Uterus (tissue), 4 donors: ENCODE measurements around the gene CHCHD10. TPM values are rescaled to one million over a fixed set of nuclear protein-coding genes. Genes with fewer than 3 reads are reported as not detected.
A peak's percentile ranks its signal among the peaks of the same experiment; 100 is the strongest.

Experiments
- DNase-seq, 2 donors: peaks; one replicate each; pipeline ENCODE4 v3.0.0-alpha.2; 2019 to 2020
- H3K27ac ChIP-seq, 2 donors: fragments of 200-600 bp; sonication (generic); 1 replicate in 1 of 2; 2 replicates in 1 of 2; pipeline ENCODE4 v1.5.1; 2016 to 2018
- H3K27me3 ChIP-seq, 2 donors: fragments of 200-600 bp; sonication (generic); one replicate each; pipeline ENCODE4 v1.5.1; 2018 to 2019; ENCODE audit warnings: control low read depth in 1 of 2
- H3K36me3 ChIP-seq, 2 donors: fragments of 200-600 bp; sonication (generic); one replicate each; pipeline ENCODE4 v1.5.1; 2019; ENCODE audit warnings: control low read depth in 1 of 2
- H3K4me1 ChIP-seq, 2 donors: fragments of 200-600 bp; sonication (generic); one replicate each; pipeline ENCODE4 v1.5.1; 2018 to 2019; ENCODE audit warnings: control low read depth in 1 of 2
- H3K4me3 ChIP-seq, 2 donors: fragments of 200-600 bp; sonication (generic); 1 replicate in 1 of 2; 2 replicates in 1 of 2; pipeline ENCODE4 v1.5.1; 2018 to 2019; ENCODE audit warnings: mild to moderate bottlenecking in 1 of 2
- H3K9me3 ChIP-seq, 2 donors: fragments of 200-600 bp; sonication (generic); one replicate each; pipeline ENCODE4 v1.5.1; 2019; ENCODE audit warnings: control low read depth in 1 of 2
- POLR2A ChIP-seq, 2 donors: fragments of 450-650 bp; IDR thresholded peaks; one replicate each; pipeline ENCODE4 v1.6.1; 2016; ENCODE audit warnings: antibody characterized with exemption in 2 of 2, mild to moderate bottlenecking in 1 of 2, moderate library complexity in 1 of 2
- intact Hi-C: fragments of 100-400 bp; cut with DNase I; formaldehyde crosslinking; loops from one replicate; pipeline ENCODE4 v1.15.1; 2023; ENCODE audit warnings: low total_unique reads
- total RNA-seq, 4 donors: library from RNA; depleted of rRNA in 3 of 4; stranded (reverse); fragments of >200 nt in 3 of 4; gene quantifications; one replicate each; pipeline versions ENCODE4 v1.1.0 to v1.2.4, GENCODE V29; 2014 to 2023
- TF ChIP-seq, protein P1 (sequence below), 4 experiments: fragments of 200-600 bp in 2 of 4; fragments of 450-650 bp in 2 of 4; sonication (generic) in 2 of 4; IDR thresholded peaks; one replicate each; pipeline ENCODE4 v1.5.1; 2016 to 2019; ENCODE audit warnings: antibody characterized with exemption in 4 of 4, mild to moderate bottlenecking in 2 of 4, moderate library complexity in 1 of 4
- donor health status: DM: yes; HTN: yes; CAD: no.

The CHCHD10 gene
- total RNA-seq, 4 donors from 2014 or later = 0.88 to 21.0 TPM; not detected in 2

DNA sequence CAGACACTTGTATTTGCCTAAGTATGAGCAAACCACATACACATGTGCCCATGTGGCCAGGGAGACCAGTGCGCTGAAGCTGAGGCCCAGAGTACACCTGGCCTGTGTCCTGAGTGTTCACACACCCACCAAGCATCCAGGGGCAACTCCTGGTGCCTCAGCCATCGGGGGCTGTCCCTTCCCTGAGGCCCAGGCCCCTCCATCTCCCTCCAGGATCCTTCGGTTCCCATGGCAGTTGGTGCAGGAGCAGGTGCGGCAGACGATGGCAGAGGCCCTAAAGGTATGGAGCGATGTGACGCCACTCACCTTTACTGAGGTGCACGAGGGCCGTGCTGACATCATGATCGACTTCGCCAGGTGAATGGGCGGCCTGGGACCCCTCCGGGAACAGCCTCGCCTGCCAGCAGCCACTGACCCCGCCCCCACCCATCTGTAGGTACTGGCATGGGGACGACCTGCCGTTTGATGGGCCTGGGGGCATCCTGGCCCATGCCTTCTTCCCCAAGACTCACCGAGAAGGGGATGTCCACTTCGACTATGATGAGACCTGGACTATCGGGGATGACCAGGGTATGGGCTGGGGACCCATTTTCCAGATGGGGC lies 12.5 kb upstream of the CHCHD10 start:
- Histone ChIP-seq H3K4me3 (no peak overlapping the region), H3K27me3 (no peaks in the 10 kb centered on the region), H3K4me1 (no peaks in the 10 kb centered on the region), H3K9me3 (no peaks in the 10 kb centered on the region), H3K36me3 (no peaks in the 10 kb centered on the region), H3K27ac (no peak overlapping the region)
- no peak for TF ChIP-seq POLR2A (IDR thresholded peaks at IDR 0.05)
- TF ChIP-seq, protein P1, sequence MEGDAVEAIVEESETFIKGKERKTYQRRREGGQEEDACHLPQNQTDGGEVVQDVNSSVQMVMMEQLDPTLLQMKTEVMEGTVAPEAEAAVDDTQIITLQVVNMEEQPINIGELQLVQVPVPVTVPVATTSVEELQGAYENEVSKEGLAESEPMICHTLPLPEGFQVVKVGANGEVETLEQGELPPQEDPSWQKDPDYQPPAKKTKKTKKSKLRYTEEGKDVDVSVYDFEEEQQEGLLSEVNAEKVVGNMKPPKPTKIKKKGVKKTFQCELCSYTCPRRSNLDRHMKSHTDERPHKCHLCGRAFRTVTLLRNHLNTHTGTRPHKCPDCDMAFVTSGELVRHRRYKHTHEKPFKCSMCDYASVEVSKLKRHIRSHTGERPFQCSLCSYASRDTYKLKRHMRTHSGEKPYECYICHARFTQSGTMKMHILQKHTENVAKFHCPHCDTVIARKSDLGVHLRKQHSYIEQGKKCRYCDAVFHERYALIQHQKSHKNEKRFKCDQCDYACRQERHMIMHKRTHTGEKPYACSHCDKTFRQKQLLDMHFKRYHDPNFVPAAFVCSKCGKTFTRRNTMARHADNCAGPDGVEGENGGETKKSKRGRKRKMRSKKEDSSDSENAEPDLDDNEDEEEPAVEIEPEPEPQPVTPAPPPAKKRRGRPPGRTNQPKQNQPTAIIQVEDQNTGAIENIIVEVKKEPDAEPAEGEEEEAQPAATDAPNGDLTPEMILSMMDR (IDR thresholded peaks at IDR 0.05) = no peak
- intact Hi-C loops = no loop called here
- DNase-seq = no peak

- TF ChIP-seq POLR2A (IDR thresholded peaks at IDR 0.05) = no peak
- TF ChIP-seq, protein P1 (IDR thresholded peaks at IDR 0.05) = no peak
- no peaks in the 10 kb centered on the region for H3K4me1 ChIP-seq
- no peaks in the 10 kb centered on the region for H3K27me3 ChIP-seq
- H3K9me3 ChIP-seq = no peaks in the 10 kb centered on the region
- no peak overlapping the region for H3K27ac ChIP-seq
- no peaks in the 10 kb centered on the region for H3K36me3 ChIP-seq
- intact Hi-C loops = no loop called here
- no peak overlapping the region for H3K4me3 ChIP-seq
- no peak for DNase-seq
Measured at GRCh38 chr22:23779731-23780130, 12.0 kb upstream of the CHCHD10 start.

DNA sequence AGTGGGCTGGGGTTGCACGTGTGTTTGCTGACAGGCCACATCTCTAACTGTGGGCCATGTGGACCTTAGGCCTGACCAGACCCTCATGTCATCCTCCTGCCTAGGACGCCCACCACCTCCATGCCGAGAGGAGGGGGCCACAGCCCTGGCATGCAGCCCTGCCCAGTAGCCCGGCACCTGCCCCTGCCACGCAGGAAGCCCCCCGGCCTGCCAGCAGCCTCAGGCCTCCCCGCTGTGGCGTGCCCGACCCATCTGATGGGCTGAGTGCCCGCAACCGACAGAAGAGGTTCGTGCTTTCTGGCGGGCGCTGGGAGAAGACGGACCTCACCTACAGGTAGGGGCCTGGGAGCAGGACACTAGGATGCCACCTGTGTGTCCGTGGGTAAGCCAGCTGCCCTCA lies 11.3 kb upstream of the CHCHD10 start:
- Histone ChIP-seq H3K36me3 (no peaks in the 10 kb centered on the region), H3K27ac (no peak overlapping the region), H3K27me3 (no peaks in the 10 kb centered on the region), H3K4me1 (no peaks in the 10 kb centered on the region), H3K4me3 (no peak overlapping the region), H3K9me3 (no peaks in the 10 kb centered on the region)
- TF ChIP-seq, protein P1 (IDR thresholded peaks at IDR 0.05) = no peak
- no peak for TF ChIP-seq POLR2A (IDR thresholded peaks at IDR 0.05)
- intact Hi-C loops = no loop called here
- DNase-seq = no peak

- H3K27me3 ChIP-seq = no peaks in the 10 kb centered on the region
- intact Hi-C loops = no loop called here
- no peaks in the 10 kb centered on the region for H3K36me3 ChIP-seq
- no peak overlapping the region for H3K4me3 ChIP-seq
- no peaks in the 10 kb centered on the region for H3K4me1 ChIP-seq
- DNase-seq = no peak
- H3K9me3 ChIP-seq = no peaks in the 10 kb centered on the region
- no peak overlapping the region for H3K27ac ChIP-seq
- TF ChIP-seq POLR2A (IDR thresholded peaks at IDR 0.05) = no peak
- TF ChIP-seq, protein P1 (IDR thresholded peaks at IDR 0.05) = no peak
Measured at GRCh38 chr22:23778577-23778900, 10.8 kb upstream of the CHCHD10 start.

- TF ChIP-seq, protein P1 (IDR thresholded peaks at IDR 0.05) = no peak
- no peak for TF ChIP-seq POLR2A (IDR thresholded peaks at IDR 0.05)
- no peak overlapping the region for H3K27ac ChIP-seq
- no peaks in the 10 kb centered on the region for H3K36me3 ChIP-seq
- intact Hi-C loops = no loop called here
- no peaks in the 10 kb centered on the region for H3K4me1 ChIP-seq
- DNase-seq = peak; percentile 32 to 44
- no peaks in the 10 kb centered on the region for H3K27me3 ChIP-seq
- no peaks in the 10 kb centered on the region for H3K9me3 ChIP-seq
- no peak overlapping the region for H3K4me3 ChIP-seq
Measured at GRCh38 chr22:23777776-23778576, 10.2 kb upstream of the CHCHD10 start.
